ENCODE measurements around the gene FAM229B. TPM values are rescaled to one million over a fixed set of nuclear protein-coding genes. Genes with fewer than 3 reads are reported as not detected.

The FAM229B gene
- total RNA-seq, 1 donor from 2014 or later = 22.1 TPM

DNA sequence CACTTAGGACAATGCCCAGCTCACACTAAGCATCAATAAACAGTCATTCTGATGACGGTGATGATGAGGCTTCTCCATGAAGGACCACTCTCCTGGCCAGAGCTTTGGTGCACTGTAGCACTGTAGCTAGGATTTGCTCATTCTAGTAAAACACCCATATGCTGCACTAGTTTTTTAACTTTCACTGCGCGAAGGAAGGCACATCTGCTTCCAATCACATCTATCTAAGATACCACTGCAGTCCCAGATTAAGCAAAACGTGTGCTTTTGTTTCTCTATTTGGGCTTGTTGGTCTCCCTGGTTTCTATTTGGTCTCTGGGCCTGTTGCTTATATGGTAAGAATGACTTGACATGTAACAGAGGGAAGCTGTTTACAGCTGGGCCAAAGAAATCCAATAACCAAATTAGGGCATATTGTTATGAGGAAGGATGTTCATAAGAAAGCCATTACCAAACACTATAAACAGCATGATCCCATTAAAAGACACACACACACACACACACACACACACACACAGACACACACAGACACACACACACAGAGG is 62.4 kb downstream of the FAM229B start:
- Mint-ChIP-seq H3K27me3 (no peaks in the 10 kb centered on the region), H3K36me3 (ENCODE audit: insufficient read depth) (no peaks in the 10 kb centered on the region), H3K27ac (no peak overlapping the region), H3K4me3 (ENCODE audit: low read depth) (no peak overlapping the region), H3K4me1 (ENCODE audit: low read depth) (peaks cover 9% of the 10 kb centered on the region), H3K9me3 (ENCODE audit: low read depth) (no peaks in the 10 kb centered on the region)
- no peak for DNase-seq (ENCODE audit: low spot score, unreplicated experiment)
- TF ChIP-seq, protein P1, sequence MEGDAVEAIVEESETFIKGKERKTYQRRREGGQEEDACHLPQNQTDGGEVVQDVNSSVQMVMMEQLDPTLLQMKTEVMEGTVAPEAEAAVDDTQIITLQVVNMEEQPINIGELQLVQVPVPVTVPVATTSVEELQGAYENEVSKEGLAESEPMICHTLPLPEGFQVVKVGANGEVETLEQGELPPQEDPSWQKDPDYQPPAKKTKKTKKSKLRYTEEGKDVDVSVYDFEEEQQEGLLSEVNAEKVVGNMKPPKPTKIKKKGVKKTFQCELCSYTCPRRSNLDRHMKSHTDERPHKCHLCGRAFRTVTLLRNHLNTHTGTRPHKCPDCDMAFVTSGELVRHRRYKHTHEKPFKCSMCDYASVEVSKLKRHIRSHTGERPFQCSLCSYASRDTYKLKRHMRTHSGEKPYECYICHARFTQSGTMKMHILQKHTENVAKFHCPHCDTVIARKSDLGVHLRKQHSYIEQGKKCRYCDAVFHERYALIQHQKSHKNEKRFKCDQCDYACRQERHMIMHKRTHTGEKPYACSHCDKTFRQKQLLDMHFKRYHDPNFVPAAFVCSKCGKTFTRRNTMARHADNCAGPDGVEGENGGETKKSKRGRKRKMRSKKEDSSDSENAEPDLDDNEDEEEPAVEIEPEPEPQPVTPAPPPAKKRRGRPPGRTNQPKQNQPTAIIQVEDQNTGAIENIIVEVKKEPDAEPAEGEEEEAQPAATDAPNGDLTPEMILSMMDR (IDR thresholded peaks at IDR 0.05; ENCODE audit: unreplicated experiment) = no peak

DNA sequence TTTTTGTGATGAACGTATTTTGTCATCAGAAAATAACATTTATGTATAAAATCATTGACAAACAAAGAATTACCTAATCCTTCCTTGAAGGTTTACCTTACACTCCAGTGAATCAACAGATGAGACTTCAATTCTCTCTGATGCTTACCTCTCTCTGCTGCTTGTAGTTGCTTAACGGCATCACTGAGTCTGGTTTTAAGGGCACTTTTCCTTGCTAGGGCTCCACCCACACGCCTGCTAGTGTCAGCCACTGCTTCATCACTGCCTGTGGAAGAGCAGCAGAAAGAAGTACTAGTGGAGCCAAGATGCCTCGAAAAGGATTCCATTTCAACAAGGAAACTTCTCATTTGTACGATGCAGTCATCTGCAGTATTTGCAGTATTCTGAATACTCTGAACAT is 63.0 kb downstream of the FAM229B start:
- H3K27me3 Mint-ChIP-seq = no peaks in the 10 kb centered on the region
- no peak for DNase-seq (ENCODE audit: low spot score, unreplicated experiment)
- TF ChIP-seq, protein P1 (IDR thresholded peaks at IDR 0.05; ENCODE audit: unreplicated experiment) = no peak
- H3K9me3 Mint-ChIP-seq (ENCODE audit: low read depth) = no peaks in the 10 kb centered on the region
- H3K4me3 Mint-ChIP-seq (ENCODE audit: low read depth) = no peak overlapping the region
- H3K36me3 Mint-ChIP-seq (ENCODE audit: insufficient read depth) = no peaks in the 10 kb centered on the region
- no peak overlapping the region for H3K27ac Mint-ChIP-seq
- peaks cover 9% of the 10 kb centered on the region for H3K4me1 Mint-ChIP-seq (ENCODE audit: low read depth)

Other genes starting within 250 kb of the FAM229B start
- 159 and 169 TPM in 2 replicates for gene FYN, start 214.1 kb upstream of the FAM229B start, total RNA-seq
- not detected in 2 replicates for gene CCN6, start 33.5 kb upstream of the FAM229B start, total RNA-seq
- 25.2 and 25.8 TPM in 2 replicates for gene TUBE1, start 109 bp upstream of the FAM229B start, total RNA-seq
- 1.1 and 2.1 TPM in 2 replicates for gene LAMA4, start 167.0 kb downstream of the FAM229B start, total RNA-seq